ENCODE results near the gene SYNE2.
"Not testable (repeated sequence)": the region's sequence is repeated elsewhere in the genome, so short reads cannot be mapped to it uniquely, and the experiment has no call there.

The SYNE2 gene

GRCh38 chr14:63869940-63870752 is 17.3 kb downstream of the SYNE2 start:
- DNase-seq = not testable (repeated sequence)

- DNase-seq = not testable (repeated sequence)
Measured at GRCh38 chr14:63870753-63871037, 17.9 kb downstream of the SYNE2 start.

- DNase-seq = no peak
Measured at GRCh38 chr14:63874223-63874622, 21.4 kb downstream of the SYNE2 start.

- no peak for DNase-seq
Measured at GRCh38 chr14:63875311-63875710, 22.5 kb downstream of the SYNE2 start.

- DNase-seq = no peak
Measured at GRCh38 chr14:63877550-63877939, 24.7 kb downstream of the SYNE2 start.

GRCh38 chr14:63878052-63878451 is 25.2 kb downstream of the SYNE2 start:
- DNase-seq = no peak

GRCh38 chr14:63878792-63879191 is 26.0 kb downstream of the SYNE2 start:
- no peak for DNase-seq

GRCh38 chr14:63881926-63882325 is 29.1 kb downstream of the SYNE2 start:
- no peak for DNase-seq

- no peak for DNase-seq
Measured at GRCh38 chr14:63887899-63888298, 35.1 kb downstream of the SYNE2 start.

- DNase-seq = no peak
Measured at GRCh38 chr14:63890553-63890952, 37.7 kb downstream of the SYNE2 start.

- no peak for DNase-seq
Measured at GRCh38 chr14:63891148-63891975, 38.6 kb downstream of the SYNE2 start.

- DNase-seq = no peak
Measured at GRCh38 chr14:63892265-63892664, 39.5 kb downstream of the SYNE2 start.

GRCh38 chr14:63893701-63894458 is 41.1 kb downstream of the SYNE2 start:
- DNase-seq = no peak

- no peak for DNase-seq
Measured at GRCh38 chr14:63895510-63895909, 42.7 kb downstream of the SYNE2 start.

- no peak for DNase-seq
Measured at GRCh38 chr14:63896278-63896720, 43.5 kb downstream of the SYNE2 start.

- DNase-seq = no peak
Measured at GRCh38 chr14:63897721-63898163, 44.9 kb downstream of the SYNE2 start.

- DNase-seq = no peak
Measured at GRCh38 chr14:63899953-63900352, 47.1 kb downstream of the SYNE2 start.

GRCh38 chr14:63901434-63902085 is 48.8 kb downstream of the SYNE2 start:
- DNase-seq = no peak

- DNase-seq = no peak
Measured at GRCh38 chr14:63902375-63902976, 49.7 kb downstream of the SYNE2 start.

- DNase-seq = no peak
Measured at GRCh38 chr14:63904724-63905123, 51.9 kb downstream of the SYNE2 start.

GRCh38 chr14:63905370-63905769 is 52.6 kb downstream of the SYNE2 start:
- no peak for DNase-seq
